C4-2B (cell line): ENCODE results near the gene ZIC2.

Source experiments
- H3K27ac ChIP-seq: fragments of 450-650 bp; 2 replicates; pipeline ENCODE4 v1.5.1; 2017
- ZFX ChIP-seq: fragments of 450-650 bp; IDR thresholded peaks from 2 replicates; pipeline ENCODE4 v1.6.1; 2017
- TF ChIP-seq, protein P1 (sequence below): fragments of 450-650 bp; conservative IDR thresholded peaks from 2 replicates; pipeline ENCODE4 v1.5.1; 2017; ENCODE audit warnings: mild to moderate bottlenecking

ZIC2 gene

DNA sequence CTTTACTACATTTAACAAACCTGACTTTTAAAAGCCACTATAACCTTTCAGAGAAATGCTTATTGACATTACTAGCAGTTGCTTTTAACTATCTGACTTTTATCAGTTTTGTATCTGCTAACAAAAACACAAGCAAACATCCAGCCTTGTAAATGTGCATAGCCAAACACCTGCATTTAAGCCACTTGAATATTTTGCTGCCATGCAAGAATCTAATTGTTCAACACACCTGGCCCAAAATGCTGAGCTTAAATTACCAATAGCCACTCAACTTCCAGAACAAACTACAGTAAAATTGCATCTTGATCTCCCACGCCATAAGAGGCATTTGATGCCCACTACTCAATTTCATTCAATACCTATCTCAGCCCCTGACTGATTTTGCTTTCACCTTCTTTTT lies 19.3 kb upstream of the ZIC2 start:
- TF ChIP-seq, protein P1, sequence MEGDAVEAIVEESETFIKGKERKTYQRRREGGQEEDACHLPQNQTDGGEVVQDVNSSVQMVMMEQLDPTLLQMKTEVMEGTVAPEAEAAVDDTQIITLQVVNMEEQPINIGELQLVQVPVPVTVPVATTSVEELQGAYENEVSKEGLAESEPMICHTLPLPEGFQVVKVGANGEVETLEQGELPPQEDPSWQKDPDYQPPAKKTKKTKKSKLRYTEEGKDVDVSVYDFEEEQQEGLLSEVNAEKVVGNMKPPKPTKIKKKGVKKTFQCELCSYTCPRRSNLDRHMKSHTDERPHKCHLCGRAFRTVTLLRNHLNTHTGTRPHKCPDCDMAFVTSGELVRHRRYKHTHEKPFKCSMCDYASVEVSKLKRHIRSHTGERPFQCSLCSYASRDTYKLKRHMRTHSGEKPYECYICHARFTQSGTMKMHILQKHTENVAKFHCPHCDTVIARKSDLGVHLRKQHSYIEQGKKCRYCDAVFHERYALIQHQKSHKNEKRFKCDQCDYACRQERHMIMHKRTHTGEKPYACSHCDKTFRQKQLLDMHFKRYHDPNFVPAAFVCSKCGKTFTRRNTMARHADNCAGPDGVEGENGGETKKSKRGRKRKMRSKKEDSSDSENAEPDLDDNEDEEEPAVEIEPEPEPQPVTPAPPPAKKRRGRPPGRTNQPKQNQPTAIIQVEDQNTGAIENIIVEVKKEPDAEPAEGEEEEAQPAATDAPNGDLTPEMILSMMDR: no peak
- no peak for TF ChIP-seq ZFX
- no peak overlapping the region for H3K27ac ChIP-seq

DNA sequence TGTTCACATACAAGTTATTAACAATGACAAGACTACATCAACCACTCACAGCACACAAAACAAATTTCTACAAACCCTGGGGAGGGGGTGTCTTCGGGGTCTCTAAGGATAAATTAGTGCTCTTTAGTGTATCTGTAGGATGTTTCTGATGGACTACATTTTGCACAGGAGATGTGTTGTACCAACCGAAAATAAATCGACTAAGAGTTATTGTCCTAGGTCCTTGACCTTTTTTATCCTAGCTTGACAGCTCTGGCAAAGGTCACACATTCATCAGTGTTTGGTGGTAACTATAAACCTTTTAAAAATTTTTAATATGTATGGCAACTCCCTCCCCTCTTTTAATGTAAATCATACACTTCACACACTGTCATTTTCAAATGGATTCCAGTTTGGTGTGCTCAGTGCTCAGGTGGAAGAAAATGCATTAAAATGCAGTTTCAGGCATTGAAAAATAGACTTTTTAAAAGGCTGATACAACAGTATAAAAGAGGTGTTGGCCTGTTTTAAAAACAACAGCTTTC lies 17.7 kb upstream of the ZIC2 start:
- no peak for TF ChIP-seq ZFX
- TF ChIP-seq, protein P1: no peak
- H3K27ac ChIP-seq: no peak overlapping the region

DNA sequence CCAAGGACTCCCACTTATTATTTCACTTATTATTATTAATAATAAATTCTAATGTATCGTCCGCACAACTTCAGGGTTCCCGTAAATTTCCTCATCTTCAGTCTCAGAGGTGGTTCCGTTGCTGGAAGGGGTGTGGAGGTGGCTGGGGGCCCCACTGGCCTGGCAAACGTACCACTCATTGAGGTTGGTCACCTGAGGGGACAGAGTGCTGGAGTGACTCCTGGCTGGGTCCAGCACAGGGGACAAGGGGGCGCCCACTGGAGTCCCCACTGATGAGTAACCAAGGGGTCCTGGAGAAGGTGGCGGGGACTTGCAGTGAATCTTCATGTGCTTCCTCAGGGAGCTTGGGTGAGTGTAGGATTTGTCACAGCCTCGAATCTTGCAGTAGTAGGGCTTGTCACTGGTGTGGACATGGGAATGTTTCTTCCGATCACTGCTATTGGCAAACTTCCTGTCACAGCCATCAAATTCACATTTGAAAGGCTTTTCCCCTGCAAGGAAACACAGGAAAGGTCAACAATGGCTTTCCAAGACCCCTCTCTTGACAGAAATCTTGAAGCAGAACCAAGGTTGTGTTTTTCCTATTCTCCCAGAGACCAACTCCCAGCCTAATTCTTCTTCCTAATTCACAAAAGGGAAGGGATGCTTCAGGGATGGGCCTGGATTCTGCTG lies 16.1 kb upstream of the ZIC2 start:
- no peak overlapping the region for H3K27ac ChIP-seq
- TF ChIP-seq, protein P1: no peak
- TF ChIP-seq ZFX: no peak

DNA sequence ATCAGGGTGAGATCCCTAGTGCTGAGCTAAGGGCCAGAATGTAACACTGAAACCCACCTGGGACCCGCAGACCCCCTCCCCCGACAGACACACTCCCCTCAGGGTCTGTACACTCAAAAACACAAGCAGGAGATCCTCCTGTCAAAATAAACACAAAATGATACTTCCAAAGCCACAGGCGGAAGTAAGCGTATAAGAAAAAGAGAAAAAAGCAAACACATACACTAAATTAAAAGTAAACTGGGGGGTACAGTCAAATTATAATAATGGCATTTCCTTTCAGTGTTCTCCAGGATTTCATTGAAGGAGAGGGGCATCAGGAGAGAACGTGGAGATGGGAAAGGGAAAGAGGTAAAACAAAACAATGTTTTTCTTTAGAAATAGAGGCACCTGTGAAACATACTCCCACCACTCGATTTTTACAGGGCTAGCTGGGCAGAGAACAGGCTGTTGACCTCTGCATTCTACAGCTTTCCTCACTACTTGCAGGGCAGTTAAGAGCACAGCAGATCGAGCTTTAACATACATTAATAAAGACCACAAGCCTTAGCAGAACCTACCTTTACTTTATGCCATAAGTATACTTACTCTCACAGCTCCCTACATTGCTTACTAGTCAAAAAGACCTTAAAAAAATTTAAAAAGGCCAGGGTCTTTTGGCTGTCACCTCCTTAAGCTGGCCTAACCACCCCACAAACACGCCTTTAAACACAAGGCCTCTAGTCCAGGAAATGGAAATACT lies 15.3 kb upstream of the ZIC2 start:
- TF ChIP-seq, protein P1: no peak
- TF ChIP-seq ZFX: no peak
- H3K27ac ChIP-seq: no peak overlapping the region

DNA sequence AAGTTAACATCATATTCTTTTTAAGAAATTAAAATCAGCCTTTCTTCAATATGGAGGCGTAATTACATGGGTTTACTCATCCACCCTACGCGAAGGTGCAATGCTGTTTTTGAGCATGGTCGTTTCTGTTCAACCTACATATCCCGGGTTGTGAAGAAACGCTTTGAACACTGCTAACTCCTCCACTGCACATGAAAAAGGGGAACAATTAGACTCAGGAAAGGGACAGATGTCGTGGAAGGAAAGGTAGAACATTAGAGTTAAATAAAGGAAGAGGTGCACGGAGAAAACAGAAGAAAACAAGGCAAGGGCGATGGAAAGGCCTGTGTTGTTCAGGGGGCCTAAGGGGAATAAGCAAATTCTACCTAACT lies 14.1 kb upstream of the ZIC2 start:
- TF ChIP-seq ZFX: no peak
- TF ChIP-seq, protein P1: no peak
- no peak overlapping the region for H3K27ac ChIP-seq

DNA sequence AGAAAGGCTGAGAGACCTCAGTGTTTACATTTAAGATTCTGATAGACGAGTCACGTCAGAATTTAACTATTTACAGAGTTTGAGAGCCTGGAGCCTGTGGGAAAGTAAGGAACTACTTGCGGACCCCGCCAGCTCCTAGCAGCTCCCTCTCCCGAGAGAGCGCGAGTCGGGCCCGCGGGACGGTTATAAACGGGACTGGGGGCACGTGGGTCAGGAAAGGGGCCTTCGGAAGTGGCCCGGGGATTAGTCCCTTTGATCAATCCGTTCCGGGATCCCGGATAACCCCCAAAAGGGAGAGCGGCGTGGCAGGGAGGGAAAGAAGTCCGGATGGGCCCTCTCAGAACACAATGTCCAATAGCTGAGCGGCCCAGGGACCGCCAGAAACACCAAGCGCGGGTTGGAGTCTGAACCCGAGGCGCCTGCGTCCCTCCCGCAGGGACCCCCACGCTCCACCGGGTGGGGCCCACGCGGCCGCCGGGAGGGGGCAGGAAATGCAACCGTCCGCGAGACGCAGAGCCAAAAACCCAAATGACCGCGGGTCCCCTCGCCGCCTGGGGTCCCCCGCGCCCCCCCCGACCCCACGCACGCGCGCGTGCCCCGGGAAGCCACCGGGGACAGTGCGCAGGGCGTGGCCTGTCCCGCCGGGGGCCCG lies 13.6 kb upstream of the ZIC2 start:
- no peak overlapping the region for H3K27ac ChIP-seq
- TF ChIP-seq, protein P1: no peak
- TF ChIP-seq ZFX: no peak
